Adrenal gland (tissue), 12 donors: ENCODE measurements around the gene ATG2B. TPM values are rescaled to one million over a fixed set of nuclear protein-coding genes. Genes with fewer than 3 reads are reported as not detected.

Source experiments
- DNase-seq, 7 donors: peaks; one replicate each; pipeline ENCODE4 v3.0.0-alpha.2; 2019 to 2020
- H3K27ac ChIP-seq, 5 donors: fragments of 200-600 bp; sonication (generic) in 4 of 5; 1 replicate in 3 of 5; 2 replicates in 2 of 5; pipeline versions ENCODE4 v1.5.1 to v1.8.0; 2016 to 2020; ENCODE audit warnings: mild to moderate bottlenecking in 1 of 5
- H3K27me3 ChIP-seq: fragments of 200-600 bp; 2 replicates; pipeline ENCODE4 v1.8.0; 2021
- H3K36me3 ChIP-seq, 2 donors: fragments of 200-600 bp; replicated peaks in 1 of 2; 1 replicate in 1 of 2; 2 replicates in 1 of 2; pipeline versions ENCODE4 v1.5.1 to v1.8.0; 2018 to 2022
- H3K4me1 ChIP-seq, 2 donors: fragments of 200-600 bp; replicated peaks in 1 of 2; 1 replicate in 1 of 2; 2 replicates in 1 of 2; pipeline versions ENCODE4 v1.5.1 to v1.8.0; 2018 to 2021
- H3K4me3 ChIP-seq, 4 donors: fragments of 200-600 bp; sonication (generic) in 3 of 4; one replicate each; pipeline ENCODE4 v1.5.1; 2016 to 2018
- H3K9me3 ChIP-seq, 3 donors: fragments of 200-600 bp; sonication (generic) in 1 of 3; replicated peaks in 1 of 3; 1 replicate in 2 of 3; 2 replicates in 1 of 3; pipeline versions ENCODE4 v1.5.1 to v1.8.0; 2016 to 2021
- CTCF ChIP-seq, 6 experiments: fragments of 450-650 bp in 4 of 6; fragments of 200-600 bp in 2 of 6; sonication (generic) in 1 of 6; IDR thresholded peaks; 1 replicate in 5 of 6; 2 replicates in 1 of 6; pipeline versions ENCODE4 v1.5.1 to v1.8.0; 2016 to 2021; ENCODE audit warnings: antibody characterized with exemption in 6 of 6, mild to moderate bottlenecking in 2 of 6, moderate library complexity in 1 of 6
- POLR2A ChIP-seq, 2 donors: fragments of 450-650 bp; IDR thresholded peaks; one replicate each; pipeline ENCODE4 v1.6.1; 2017; ENCODE audit warnings: antibody characterized with exemption in 2 of 2, mild to moderate bottlenecking in 2 of 2, moderate library complexity in 1 of 2
- WGBS, 4 donors: extraction: QIAGEN DNeasy Blood & Tissue Kit in 2 of 4; methylation state at CpG; one replicate each; pipeline versions ENCODE4 v1.1.5 to v1.1.7; 2013 to 2017; 5-methylcytosine and 5-hydroxymethylcytosine counted together
- intact Hi-C, 2 donors: fragments of 100-400 bp; cut with DNase I; formaldehyde crosslinking; loops; one replicate each; pipeline versions ENCODE4 v1.14.1 to v1.15.0; 2022 to 2023
- polyA plus RNA-seq, 3 donors: library from polyadenylated mRNA; stranded (reverse); fragments of 200-250 nt in 2 of 3; fragments of 350-450 nt in 1 of 3; fragmentation: Illumina TruSeq in 1 of 3; extraction: RNeasy Lipid Tissue Mini Kit (QIAGEN cat#74804) in 1 of 3; gene quantifications; one replicate each; pipeline ENCODE4 v1.2.3, GENCODE V29; 2013 to 2014
- total RNA-seq, 9 donors: library from RNA; depleted of rRNA in 4 of 9; stranded (reverse); fragments of >200 nt in 4 of 9; fragments of 120-200 nt in 1 of 9; fragmentation: NEBNext Ultra II Directional in 1 of 9; extraction: Animal tissue kit (Norgen Biotek cat#: 25700) in 1 of 9; gene quantifications; one replicate each; pipeline versions ENCODE4 v1.1.0 to v1.2.4, GENCODE V29; 2013 to 2023
- donor health status: healthy with polysubstance abuse.
- donor health status: Bipolar disorder and iron deficiency.
- donor health status: DM: yes; HTN: yes; CAD: no.
- donor health status: DM: no; HTN: no; CAD: no.
- donor health status: DM: no; HTN: no; CAD: no.
- donor health status: DM: yes; HTN: yes; CAD: no.

ATG2B gene
- total and polyA plus RNA-seq, 12 donors, result 8.3 to 34.8 (median 18.5) TPM

- intact Hi-C loops, result no loop called here
- no peak for TF ChIP-seq CTCF (IDR thresholded peaks at IDR 0.05)
- TF ChIP-seq POLR2A (IDR thresholded peaks at IDR 0.05), result no peak
- no peaks in the 10 kb centered on the region for H3K36me3 ChIP-seq
- H3K4me3 ChIP-seq, result no peak overlapping the region
- H3K4me1 ChIP-seq, result peaks cover 0 to 10% of the 10 kb centered on the region in 2 donors
- no peaks in the 10 kb centered on the region for H3K9me3 ChIP-seq
- WGBS, 4 donors, result 89 to 100% (median 92%) methylated on average over 1 of the region's 1 CpG
- H3K27me3 ChIP-seq, result no peaks in the 10 kb centered on the region
- H3K27ac ChIP-seq, result no peak overlapping the region
- DNase-seq, result no peak
Measured at GRCh38 chr14:96271421-96271762, 91.7 kb downstream of the ATG2B start.

GRCh38 chr14:96270565-96271420, 92.3 kb downstream of the ATG2B start:
- H3K9me3 ChIP-seq, result no peaks in the 10 kb centered on the region
- WGBS, 4 donors, result 82 to 93% (median 89%) methylated on average over 8 of the region's 8 CpGs
- TF ChIP-seq CTCF (IDR thresholded peaks at IDR 0.05) (no peak), POLR2A (IDR thresholded peaks at IDR 0.05) (no peak)
- H3K27me3 ChIP-seq, result no peaks in the 10 kb centered on the region
- peaks cover 0 to 7% of the 10 kb centered on the region in 2 donors for H3K4me1 ChIP-seq
- no peak overlapping the region for H3K27ac ChIP-seq
- DNase-seq, result no peak
- intact Hi-C loops, result no loop called here
- no peaks in the 10 kb centered on the region for H3K36me3 ChIP-seq
- H3K4me3 ChIP-seq, result no peak overlapping the region

- WGBS, 4 donors, result 77 to 90% (median 85%) methylated on average over 10 of the region's 10 CpGs
- no peak for TF ChIP-seq CTCF (IDR thresholded peaks at IDR 0.05)
- no peak for TF ChIP-seq POLR2A (IDR thresholded peaks at IDR 0.05)
- H3K27ac ChIP-seq, result no peak overlapping the region
Measured at GRCh38 chr14:96269359-96269710, 93.8 kb downstream of the ATG2B start.

GRCh38 chr14:96268431-96269358, 94.4 kb downstream of the ATG2B start:
- no peaks in the 10 kb centered on the region for H3K4me1 ChIP-seq
- no peak overlapping the region for H3K27ac ChIP-seq
- H3K36me3 ChIP-seq, result no peaks in the 10 kb centered on the region
- no peak overlapping the region for H3K4me3 ChIP-seq
- no peaks in the 10 kb centered on the region for H3K27me3 ChIP-seq
- no peaks in the 10 kb centered on the region for H3K9me3 ChIP-seq
- peak in 3 of 7 donors; percentile 25 to 49 (median 32) for DNase-seq
- intact Hi-C loops, result no loop called here
- WGBS, 4 donors, result 71 to 86% (median 77%) methylated on average over 20 to 22 of the region's 22 CpGs
- TF ChIP-seq POLR2A (IDR thresholded peaks at IDR 0.05) (no peak), CTCF (IDR thresholded peaks at IDR 0.05) (no peak)

More at GRCh38 chr14:96269359-96269710, 93.8 kb downstream of the ATG2B start:
- no peaks in the 10 kb centered on the region for H3K4me1 ChIP-seq
- H3K9me3 ChIP-seq, result no peaks in the 10 kb centered on the region
- intact Hi-C loops, result no loop called here
- H3K4me3 ChIP-seq, result no peak overlapping the region
- DNase-seq, result no peak
- H3K27me3 ChIP-seq, result no peaks in the 10 kb centered on the region
- H3K36me3 ChIP-seq, result no peaks in the 10 kb centered on the region
